Measurements from ENCODE around the gene TMEM219. TPM values are rescaled to one million over a fixed set of nuclear protein-coding genes. Genes with fewer than 3 reads are reported as not detected.

The TMEM219 gene
- total and polyA plus RNA-seq, 9 of the 15 experiments (the other 6 are each of a cell fraction or from before 2014, with no cell fraction given), result 35.3 to 62.8 (median 55.5) TPM

DNA sequence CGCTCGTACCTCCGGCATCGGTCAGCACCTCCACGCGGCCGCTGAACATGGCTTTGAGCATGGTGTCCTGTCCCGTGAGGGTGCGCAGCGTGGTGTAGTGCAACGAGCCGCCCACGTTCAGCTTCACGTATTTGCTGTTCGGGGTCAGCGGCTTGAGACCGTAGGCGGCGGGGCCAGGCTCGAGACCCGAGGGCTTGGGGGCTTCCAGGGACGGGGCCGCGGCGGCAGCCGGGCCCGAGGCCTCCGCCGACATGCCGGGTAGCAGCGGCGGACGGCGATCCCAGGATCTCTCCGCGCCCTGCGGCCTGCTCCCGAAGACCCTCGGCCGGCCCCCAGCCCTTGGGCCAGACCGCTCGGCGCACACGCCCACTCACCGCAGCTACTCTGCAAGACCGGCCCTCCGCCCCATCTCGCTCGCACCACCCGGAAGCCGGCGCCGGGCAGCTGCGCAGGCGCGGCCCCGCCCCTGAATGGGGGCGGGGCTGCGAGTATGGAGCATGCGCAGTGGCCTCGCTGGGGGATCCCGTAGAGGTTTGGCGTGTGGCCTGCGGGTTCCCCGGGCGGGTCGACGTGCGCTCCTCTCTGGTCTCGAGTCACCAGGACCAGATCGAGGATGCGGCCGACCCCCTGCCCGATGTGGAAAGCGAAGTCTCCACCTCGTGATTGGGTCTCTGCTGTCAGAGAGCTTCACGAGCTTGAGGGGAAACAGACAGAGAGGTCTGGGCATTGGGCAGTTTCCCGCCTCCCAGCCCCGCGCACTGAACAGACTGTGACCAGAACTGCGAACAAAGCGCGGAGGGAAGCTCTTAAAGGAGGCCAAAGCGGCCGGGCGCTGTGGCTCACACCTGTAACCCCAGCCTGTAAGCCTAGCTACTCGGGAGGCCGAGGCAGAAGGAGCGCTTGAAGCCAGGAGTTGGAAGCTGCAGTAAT lies 35.8 kb upstream of the TMEM219 start, which contains the start of gene KCTD13 (continued):
- TF ChIP-seq ETS2 (tag; IDR thresholded peaks at IDR 0.05; ENCODE audit: borderline replicate concordance, poor library complexity, severe bottlenecking) (no peak), FOXP1 (CRISPR knock-in tag; IDR thresholded peaks at IDR 0.05) (no peak; the same call in 1 of the 2 replicates), RBM25 (IDR thresholded peaks at IDR 0.05; ENCODE audit: low read depth, low read length, severe bottlenecking) (no peak), HOXB6 (CRISPR knock-in tag; IDR thresholded peaks at IDR 0.05; ENCODE audit: borderline replicate concordance) (no peak), CBX2 (IDR thresholded peaks at IDR 0.05; ENCODE audit: insufficient read depth, low read length, poor library complexity, severe bottlenecking) (no peak), PTTG1 (tag; IDR thresholded peaks at IDR 0.05; ENCODE audit: low read depth) (no peak), ARID2 (IDR thresholded peaks at IDR 0.05) (no peak)
- TF ChIP-seq, protein P1, sequence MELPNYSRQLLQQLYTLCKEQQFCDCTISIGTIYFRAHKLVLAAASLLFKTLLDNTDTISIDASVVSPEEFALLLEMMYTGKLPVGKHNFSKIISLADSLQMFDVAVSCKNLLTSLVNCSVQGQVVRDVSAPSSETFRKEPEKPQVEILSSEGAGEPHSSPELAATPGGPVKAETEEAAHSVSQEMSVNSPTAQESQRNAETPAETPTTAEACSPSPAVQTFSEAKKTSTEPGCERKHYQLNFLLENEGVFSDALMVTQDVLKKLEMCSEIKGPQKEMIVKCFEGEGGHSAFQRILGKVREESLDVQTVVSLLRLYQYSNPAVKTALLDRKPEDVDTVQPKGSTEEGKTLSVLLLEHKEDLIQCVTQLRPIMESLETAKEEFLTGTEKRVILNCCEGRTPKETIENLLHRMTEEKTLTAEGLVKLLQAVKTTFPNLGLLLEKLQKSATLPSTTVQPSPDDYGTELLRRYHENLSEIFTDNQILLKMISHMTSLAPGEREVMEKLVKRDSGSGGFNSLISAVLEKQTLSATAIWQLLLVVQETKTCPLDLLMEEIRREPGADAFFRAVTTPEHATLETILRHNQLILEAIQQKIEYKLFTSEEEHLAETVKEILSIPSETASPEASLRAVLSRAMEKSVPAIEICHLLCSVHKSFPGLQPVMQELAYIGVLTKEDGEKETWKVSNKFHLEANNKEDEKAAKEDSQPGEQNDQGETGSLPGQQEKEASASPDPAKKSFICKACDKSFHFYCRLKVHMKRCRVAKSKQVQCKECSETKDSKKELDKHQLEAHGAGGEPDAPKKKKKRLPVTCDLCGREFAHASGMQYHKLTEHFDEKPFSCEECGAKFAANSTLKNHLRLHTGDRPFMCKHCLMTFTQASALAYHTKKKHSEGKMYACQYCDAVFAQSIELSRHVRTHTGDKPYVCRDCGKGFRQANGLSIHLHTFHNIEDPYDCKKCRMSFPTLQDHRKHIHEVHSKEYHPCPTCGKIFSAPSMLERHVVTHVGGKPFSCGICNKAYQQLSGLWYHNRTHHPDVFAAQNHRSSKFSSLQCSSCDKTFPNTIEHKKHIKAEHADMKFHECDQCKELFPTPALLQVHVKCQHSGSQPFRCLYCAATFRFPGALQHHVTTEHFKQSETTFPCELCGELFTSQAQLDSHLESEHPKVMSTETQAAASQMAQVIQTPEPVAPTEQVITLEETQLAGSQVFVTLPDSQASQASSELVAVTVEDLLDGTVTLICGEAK (IDR thresholded peaks at IDR 0.05), result no peak; the same call in 1 of the 2 replicates
- TF ChIP-seq, protein P1 (CRISPR knock-in tag; IDR thresholded peaks at IDR 0.05), result no peak
- TF ChIP-seq, protein P2, sequence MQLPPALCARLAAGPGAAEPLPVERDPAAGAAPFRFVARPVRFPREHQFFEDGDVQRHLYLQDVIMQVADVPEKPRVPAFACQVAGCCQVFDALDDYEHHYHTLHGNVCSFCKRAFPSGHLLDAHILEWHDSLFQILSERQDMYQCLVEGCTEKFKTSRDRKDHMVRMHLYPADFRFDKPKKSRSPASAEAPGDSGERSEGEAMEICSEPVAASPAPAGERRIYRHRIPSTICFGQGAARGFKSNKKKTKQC (CRISPR knock-in tag; IDR thresholded peaks at IDR 0.05), result no peak
- TF ChIP-seq, protein P3, sequence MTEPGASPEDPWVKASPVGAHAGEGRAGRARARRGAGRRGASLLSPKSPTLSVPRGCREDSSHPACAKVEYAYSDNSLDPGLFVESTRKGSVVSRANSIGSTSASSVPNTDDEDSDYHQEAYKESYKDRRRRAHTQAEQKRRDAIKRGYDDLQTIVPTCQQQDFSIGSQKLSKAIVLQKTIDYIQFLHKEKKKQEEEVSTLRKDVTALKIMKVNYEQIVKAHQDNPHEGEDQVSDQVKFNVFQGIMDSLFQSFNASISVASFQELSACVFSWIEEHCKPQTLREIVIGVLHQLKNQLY (CRISPR knock-in tag; conservative IDR thresholded peaks at IDR 0.05), result no peak
